NCI-H128 (cell line): Measurements from ENCODE around the gene SUPT16H.

Experiments used
- DNase-seq: peaks from one replicate; lab custom pipeline; 2025; ENCODE audit not compliant: unreplicated experiment; lab: John Stamatoyannopoulos, UW

Gene SUPT16H

GRCh38 chr14:21302013-21302835, 81.6 kb downstream of the SUPT16H start:
- DNase-seq, result no peak
